Measurements from ENCODE around the gene STK39. TPM values are rescaled to one million over a fixed set of nuclear protein-coding genes. Genes with fewer than 3 reads are reported as not detected.

The STK39 gene
- polyA plus RNA-seq, 4 donors = 19.0 to 68.7 (median 41.3) TPM

DNA sequence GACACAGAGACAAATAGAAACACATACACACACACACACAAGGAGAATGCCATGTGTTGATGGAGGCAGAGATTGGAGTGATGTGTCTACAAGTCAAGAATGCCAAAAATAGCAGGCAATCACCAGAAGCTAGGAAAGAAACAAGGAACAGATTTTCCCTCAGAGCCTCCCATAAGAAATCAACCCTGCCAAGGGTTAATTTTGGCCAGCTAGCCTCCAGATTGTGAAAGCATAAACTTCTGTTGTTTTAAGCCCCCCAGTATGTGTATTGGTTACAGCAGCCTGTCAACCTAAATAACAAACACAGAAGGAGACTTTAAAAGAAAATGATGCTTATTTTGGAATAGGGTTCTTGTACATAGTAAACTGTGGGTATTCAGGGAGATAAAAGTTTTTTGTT is 5.6 kb upstream of the STK39 start:
- Histone ChIP-seq H3K4me1 (ENCODE audit: control insufficient read depth in 3 of 3, insufficient read depth in 2 of 3, low read depth in 1 of 3, low read length in 2 of 3) (peaks cover 0 to 8% (median 2%) of the 10 kb centered on the region in 3 donors), H3K36me3 (ENCODE audit: control insufficient read depth in 3 of 3, insufficient read depth in 2 of 3, low read depth in 1 of 3, low read length in 3 of 3) (no peaks in the 10 kb centered on the region), H3K27me3 (ENCODE audit: control insufficient read depth in 3 of 3, insufficient read depth in 3 of 3, low read length in 3 of 3) (no peaks in the 10 kb centered on the region), H3K27ac (ENCODE audit: low read depth in 1 of 3, low read length in 2 of 3) (no peak overlapping the region), H3K9me3 (ENCODE audit: control insufficient read depth in 2 of 2, insufficient read depth in 1 of 2, low read depth in 1 of 2, low read length in 1 of 2) (no peaks in the 10 kb centered on the region), H3K4me3 (ENCODE audit: low read depth in 1 of 3, low read length in 3 of 3) (no peak overlapping the region)
- no peak for FAIRE-seq
- DNase-seq = no peak

GRCh38 chr2:168246483-168247340 is 683 bp downstream of the STK39 start:
- H3K4me1 ChIP-seq (ENCODE audit: control insufficient read depth in 3 of 3, insufficient read depth in 2 of 3, low read depth in 1 of 3, low read length in 2 of 3) = peaks cover 0 to 25% (median 0%) of the 10 kb centered on the region in 3 donors
- peak overlapping the region; percentile 73 to 95 (median 89) for H3K27ac ChIP-seq (ENCODE audit: low read depth in 1 of 3, low read length in 2 of 3)
- H3K27me3 ChIP-seq (ENCODE audit: control insufficient read depth in 3 of 3, insufficient read depth in 3 of 3, low read length in 3 of 3) = no peaks in the 10 kb centered on the region
- H3K36me3 ChIP-seq (ENCODE audit: control insufficient read depth in 3 of 3, insufficient read depth in 2 of 3, low read depth in 1 of 3, low read length in 3 of 3) = no peaks in the 10 kb centered on the region
- peak overlapping the region; percentile 64 to 94 (median 90) for H3K4me3 ChIP-seq (ENCODE audit: low read depth in 1 of 3, low read length in 3 of 3)
- no peaks in the 10 kb centered on the region for H3K9me3 ChIP-seq (ENCODE audit: control insufficient read depth in 2 of 2, insufficient read depth in 1 of 2, low read depth in 1 of 2, low read length in 1 of 2)
- FAIRE-seq (no peak), DNase-seq (peak; percentile 75 to 79)
- WGBS, 3 donors = 0 to 1% (median 1%) methylated on average over 61 to 95 of the region's 95 CpGs

GRCh38 chr2:168246072-168246482 is 1.3 kb downstream of the STK39 start:
- DNase-seq (no peak), FAIRE-seq (no peak)
- H3K27me3 ChIP-seq (ENCODE audit: control insufficient read depth in 3 of 3, insufficient read depth in 3 of 3, low read length in 3 of 3) = no peaks in the 10 kb centered on the region
- H3K36me3 ChIP-seq (ENCODE audit: control insufficient read depth in 3 of 3, insufficient read depth in 2 of 3, low read depth in 1 of 3, low read length in 3 of 3) = peaks cover 0 to 3% (median 0%) of the 10 kb centered on the region in 3 donors
- H3K4me3 ChIP-seq (ENCODE audit: low read depth in 1 of 3, low read length in 3 of 3) = peak overlapping the region; percentile 64 to 94 (median 90)
- no peaks in the 10 kb centered on the region for H3K9me3 ChIP-seq (ENCODE audit: control insufficient read depth in 2 of 2, insufficient read depth in 1 of 2, low read depth in 1 of 2, low read length in 1 of 2)
- H3K4me1 ChIP-seq (ENCODE audit: control insufficient read depth in 3 of 3, insufficient read depth in 2 of 3, low read depth in 1 of 3, low read length in 2 of 3) = peaks cover 0 to 30% (median 2%) of the 10 kb centered on the region in 3 donors
- 8 to 18% (median 13%) methylated on average over 11 of the region's 11 CpGs for WGBS, 3 donors
- H3K27ac ChIP-seq (ENCODE audit: low read depth in 1 of 3, low read length in 2 of 3) = peak overlapping the region; percentile 73 to 95 (median 89)

DNA sequence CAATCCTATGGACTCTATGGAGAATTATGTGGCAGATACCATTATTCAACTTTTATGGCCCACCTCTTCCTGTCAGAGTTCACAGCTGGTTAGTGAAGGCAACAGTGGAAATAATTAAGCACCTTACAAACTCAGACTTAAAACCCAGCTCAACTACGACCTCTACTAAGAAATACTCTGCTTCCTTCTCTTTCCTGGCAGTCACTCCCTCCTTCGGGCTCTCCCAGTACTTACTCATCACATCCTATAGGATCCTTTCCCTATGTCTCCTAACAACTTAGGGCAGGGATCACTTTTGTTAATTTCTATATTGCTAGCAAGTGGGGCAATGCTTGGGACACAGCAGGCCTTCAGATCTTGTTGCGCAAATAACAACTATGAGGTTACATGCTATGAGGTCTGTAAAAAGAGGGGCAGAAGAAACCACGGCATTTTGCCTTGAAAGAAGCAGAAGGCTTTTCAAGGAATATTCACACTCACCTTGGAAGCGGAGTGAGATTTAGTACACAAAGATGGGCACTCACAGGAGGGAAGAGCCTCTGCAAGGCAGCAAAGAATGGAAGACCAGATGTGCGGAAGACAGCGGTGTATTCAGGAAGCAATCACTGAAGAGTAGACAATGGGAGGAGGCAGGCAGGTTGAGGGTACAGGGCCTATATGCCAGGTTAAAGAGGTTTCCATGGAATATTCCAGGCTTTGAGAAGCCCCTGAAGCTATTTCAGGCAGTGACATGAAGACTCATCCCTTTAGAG is 2.1 kb downstream of the STK39 start:
- Histone ChIP-seq H3K27ac (ENCODE audit: low read depth in 1 of 3, low read length in 2 of 3) (peak overlapping the region in 2 of 3 donors; percentile 23 to 51), H3K27me3 (ENCODE audit: control insufficient read depth in 3 of 3, insufficient read depth in 3 of 3, low read length in 3 of 3) (no peaks in the 10 kb centered on the region), H3K9me3 (ENCODE audit: control insufficient read depth in 2 of 2, insufficient read depth in 1 of 2, low read depth in 1 of 2, low read length in 1 of 2) (no peaks in the 10 kb centered on the region), H3K4me1 (ENCODE audit: control insufficient read depth in 3 of 3, insufficient read depth in 2 of 3, low read depth in 1 of 3, low read length in 2 of 3) (peaks cover 0 to 33% (median 6%) of the 10 kb centered on the region in 3 donors), H3K4me3 (ENCODE audit: low read depth in 1 of 3, low read length in 3 of 3) (peak overlapping the region in 1 of 3 donors; percentile 2), H3K36me3 (ENCODE audit: control insufficient read depth in 3 of 3, insufficient read depth in 2 of 3, low read depth in 1 of 3, low read length in 3 of 3) (peaks cover 0 to 4% (median 0%) of the 10 kb centered on the region in 3 donors)
- 64 to 77% (median 67%) methylated on average over 7 of the region's 7 CpGs for WGBS, 3 donors
- DNase-seq = peak; percentile 46 to 66
- FAIRE-seq = no peak

- Histone ChIP-seq H3K9me3 (ENCODE audit: control insufficient read depth in 2 of 2, insufficient read depth in 1 of 2, low read depth in 1 of 2, low read length in 1 of 2) (no peaks in the 10 kb centered on the region), H3K36me3 (ENCODE audit: control insufficient read depth in 3 of 3, insufficient read depth in 2 of 3, low read depth in 1 of 3, low read length in 3 of 3) (peaks cover 0 to 4% (median 2%) of the 10 kb centered on the region in 3 donors), H3K27me3 (ENCODE audit: control insufficient read depth in 3 of 3, insufficient read depth in 3 of 3, low read length in 3 of 3) (no peaks in the 10 kb centered on the region), H3K4me3 (ENCODE audit: low read depth in 1 of 3, low read length in 3 of 3) (no peak overlapping the region), H3K4me1 (ENCODE audit: control insufficient read depth in 3 of 3, insufficient read depth in 2 of 3, low read depth in 1 of 3, low read length in 2 of 3) (peaks cover 0 to 33% (median 6%) of the 10 kb centered on the region in 3 donors), H3K27ac (ENCODE audit: low read depth in 1 of 3, low read length in 2 of 3) (peak overlapping the region in 1 of 3 donors; percentile 23)
- 16 to 48% (median 24%) methylated on average over 8 of the region's 8 CpGs for WGBS, 3 donors
- DNase-seq = peak; percentile 65 to 75
- FAIRE-seq = no peak
These were observed 3.1 kb downstream of the STK39 start for GRCh38 chr2:168244318-168244717.

DNA sequence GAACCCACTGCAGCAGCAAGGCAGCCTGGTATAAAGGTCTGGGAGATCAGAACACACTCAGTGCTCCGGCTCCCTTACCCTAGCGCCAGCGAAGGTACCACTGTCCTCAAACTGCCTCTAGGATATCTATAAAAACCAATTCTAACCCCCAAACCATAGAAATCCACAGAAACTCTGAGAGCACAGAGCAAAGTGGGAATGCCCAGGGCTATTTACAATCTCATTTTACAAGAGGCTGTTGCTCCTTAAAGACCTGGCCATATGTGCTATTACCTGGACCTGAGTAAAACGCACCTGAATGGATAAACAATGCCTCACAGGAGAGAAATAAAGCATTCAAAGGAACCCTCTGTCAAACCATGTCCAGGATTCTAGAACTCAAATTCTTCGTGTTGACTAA is 4.3 kb downstream of the STK39 start:
- no peak for FAIRE-seq

GRCh38 chr2:168241746-168242145 is 5.6 kb downstream of the STK39 start:
- Histone ChIP-seq H3K9me3 (ENCODE audit: control insufficient read depth in 2 of 2, insufficient read depth in 1 of 2, low read depth in 1 of 2, low read length in 1 of 2) (no peaks in the 10 kb centered on the region), H3K4me3 (ENCODE audit: low read depth in 1 of 3, low read length in 3 of 3) (no peak overlapping the region), H3K27me3 (ENCODE audit: control insufficient read depth in 3 of 3, insufficient read depth in 3 of 3, low read length in 3 of 3) (no peaks in the 10 kb centered on the region), H3K4me1 (ENCODE audit: control insufficient read depth in 3 of 3, insufficient read depth in 2 of 3, low read depth in 1 of 3, low read length in 2 of 3) (peaks cover 0 to 29% (median 6%) of the 10 kb centered on the region in 3 donors), H3K27ac (ENCODE audit: low read depth in 1 of 3, low read length in 2 of 3) (no peak overlapping the region), H3K36me3 (ENCODE audit: control insufficient read depth in 3 of 3, insufficient read depth in 2 of 3, low read depth in 1 of 3, low read length in 3 of 3) (peaks cover 0 to 4% (median 2%) of the 10 kb centered on the region in 3 donors)
- WGBS, 3 donors = 84 to 88% (median 86%) methylated on average over 5 of the region's 5 CpGs
- DNase-seq = no peak
- no peak for FAIRE-seq

More for the DNA sequence above, 4.3 kb downstream of the STK39 start:
- Histone ChIP-seq H3K27ac (ENCODE audit: low read depth in 1 of 3, low read length in 2 of 3) (no peak overlapping the region), H3K36me3 (ENCODE audit: control insufficient read depth in 3 of 3, insufficient read depth in 2 of 3, low read depth in 1 of 3, low read length in 3 of 3) (peaks cover 0 to 4% (median 2%) of the 10 kb centered on the region in 3 donors), H3K27me3 (ENCODE audit: control insufficient read depth in 3 of 3, insufficient read depth in 3 of 3, low read length in 3 of 3) (no peaks in the 10 kb centered on the region), H3K4me3 (ENCODE audit: low read depth in 1 of 3, low read length in 3 of 3) (no peak overlapping the region), H3K4me1 (ENCODE audit: control insufficient read depth in 3 of 3, insufficient read depth in 2 of 3, low read depth in 1 of 3, low read length in 2 of 3) (peaks cover 0 to 29% (median 6%) of the 10 kb centered on the region in 3 donors), H3K9me3 (ENCODE audit: control insufficient read depth in 2 of 2, insufficient read depth in 1 of 2, low read depth in 1 of 2, low read length in 1 of 2) (no peaks in the 10 kb centered on the region)
- WGBS, 3 donors = 81 to 89% (median 85%) methylated on average over 5 of the region's 5 CpGs
- no peak for DNase-seq

GRCh38 chr2:168241208-168241607 is 6.2 kb downstream of the STK39 start:
- DNase-seq (no peak), FAIRE-seq (no peak)
- Histone ChIP-seq H3K36me3 (ENCODE audit: control insufficient read depth in 3 of 3, insufficient read depth in 2 of 3, low read depth in 1 of 3, low read length in 3 of 3) (peaks cover 0 to 4% (median 2%) of the 10 kb centered on the region in 3 donors), H3K4me3 (ENCODE audit: low read depth in 1 of 3, low read length in 3 of 3) (no peak overlapping the region), H3K27ac (ENCODE audit: low read depth in 1 of 3, low read length in 2 of 3) (no peak overlapping the region), H3K9me3 (ENCODE audit: control insufficient read depth in 2 of 2, insufficient read depth in 1 of 2, low read depth in 1 of 2, low read length in 1 of 2) (no peaks in the 10 kb centered on the region), H3K4me1 (ENCODE audit: control insufficient read depth in 3 of 3, insufficient read depth in 2 of 3, low read depth in 1 of 3, low read length in 2 of 3) (peaks cover 0 to 28% (median 6%) of the 10 kb centered on the region in 3 donors), H3K27me3 (ENCODE audit: control insufficient read depth in 3 of 3, insufficient read depth in 3 of 3, low read length in 3 of 3) (no peaks in the 10 kb centered on the region)
- WGBS, 3 donors = 78 to 91% (median 79%) methylated on average over 5 of the region's 5 CpGs
